IMR-90 (cell line): ENCODE results near the gene ABHD6. TPM values are rescaled to one million over a fixed set of nuclear protein-coding genes. Genes with fewer than 3 reads are reported as not detected.

Source experiments
- ATAC-seq: fragments of 200-7000 bp; cut with Tn5 transposase; 2 replicates; pipeline ENCODE4 v1.9.1; 2020; ENCODE audit warnings: low read depth, mild to moderate bottlenecking, moderate library complexity
- BruUV-seq: library from RNA; stranded (reverse); fragments of 400-500 nt; replicated peaks from 2 replicates; lab custom pipeline; 2021; lab: Mats Ljungman, UMichigan
- CTCF ChIA-PET: fragments of 300-600 bp; formaldehyde crosslinking; extraction: SDS; loops from one replicate; lab custom pipeline; 2021; ENCODE audit warnings: antibody characterized with exemption; lab: Yijun Ruan, JAX
- POLR2A ChIA-PET: fragments of 300-600 bp; sonication (Branson Sonifier 250); formaldehyde crosslinking; loops from one replicate; lab custom pipeline; 2022; ENCODE audit warnings: antibody characterized with exemption; ENCODE audit not compliant: unreplicated experiment; lab: Charles Lee
- DNase-seq: peaks from one replicate; pipeline ENCODE4 v3.0.0; 2013
- H2AFZ ChIP-seq: replicated peaks from 2 replicates; pipeline ENCODE3; 2013; ENCODE audit warnings: low read length, mild to moderate bottlenecking; ENCODE audit not compliant: poor library complexity
- H2AK5ac ChIP-seq: 2 replicates; pipeline ENCODE4 v1.6.1; 2013; ENCODE audit warnings: low read depth, low read length, inconsistent platforms
- H2AK9ac ChIP-seq: replicated peaks from 2 replicates; pipeline ENCODE3; 2013; ENCODE audit warnings: mild to moderate bottlenecking, low read depth, low read length, moderate library complexity; ENCODE audit not compliant: poor library complexity
- H2BK120ac ChIP-seq: 2 replicates; pipeline ENCODE4 v1.6.1; 2013; ENCODE audit warnings: low read depth, low read length, inconsistent platforms
- H2BK15ac ChIP-seq: 3 replicates; pipeline ENCODE4 v1.6.1; 2013; ENCODE audit warnings: low read depth, low read length, inconsistent platforms
- H2BK20ac ChIP-seq: 2 replicates; pipeline ENCODE4 v1.6.1; 2013; ENCODE audit warnings: low read depth, mild to moderate bottlenecking, inconsistent platforms, low read length, moderate library complexity
- H2BK5ac ChIP-seq: 2 replicates; pipeline ENCODE4 v1.6.1; 2013; ENCODE audit warnings: mild to moderate bottlenecking, low read depth, low read length, inconsistent platforms; ENCODE audit not compliant: poor library complexity, severe bottlenecking
- H3K14ac ChIP-seq: replicated peaks from 2 replicates; pipeline ENCODE4 v1.6.1; 2013; ENCODE audit warnings: low read depth, low read length, inconsistent platforms
- H3K18ac ChIP-seq: 2 replicates; pipeline ENCODE4 v1.6.1; 2013; ENCODE audit warnings: low read depth, low read length, control low read depth
- H3K23ac ChIP-seq: 2 replicates; pipeline ENCODE4 v1.6.1; 2013; ENCODE audit warnings: low read depth, low read length, inconsistent platforms
- H3K27ac ChIP-seq: 2 replicates; pipeline ENCODE4 v1.5.1; 2013; ENCODE audit warnings: mild to moderate bottlenecking, control low read depth, low read length; ENCODE audit not compliant: insufficient read depth
- H3K27me3 ChIP-seq: 2 replicates; pipeline ENCODE4 v1.6.1; 2013; ENCODE audit warnings: low read length; ENCODE audit not compliant: control insufficient read depth, insufficient read depth
- H3K36me3 ChIP-seq: 2 replicates; pipeline ENCODE4 v1.6.1; 2013; ENCODE audit warnings: low read length, mixed read lengths; ENCODE audit not compliant: control insufficient read depth, insufficient read depth
- H3K4ac ChIP-seq: 2 replicates; pipeline ENCODE4 v1.6.1; 2013; ENCODE audit warnings: low read depth, low read length, inconsistent platforms
- H3K4me1 ChIP-seq: 2 replicates; pipeline ENCODE4 v1.6.1; 2013; ENCODE audit warnings: low read length, mixed read lengths; ENCODE audit not compliant: control insufficient read depth, insufficient read depth
- H3K4me2 ChIP-seq: 2 replicates; pipeline ENCODE4 v1.6.1; 2013; ENCODE audit warnings: low read depth, mild to moderate bottlenecking, control low read depth, low read length, moderate library complexity
- H3K4me3 ChIP-seq: 2 replicates; pipeline ENCODE4 v1.5.1; 2013; ENCODE audit warnings: low read depth, mild to moderate bottlenecking, control low read depth, low read length, moderate library complexity; ENCODE audit not compliant: insufficient read depth
- H3K56ac ChIP-seq: 2 replicates; pipeline ENCODE4 v1.6.1; 2013; ENCODE audit warnings: low read length, inconsistent platforms; ENCODE audit not compliant: insufficient read depth; ENCODE audit errors: extremely low read depth
- H3K79me1 ChIP-seq, 2 experiments: 2 replicates each; pipeline ENCODE4 v1.6.1; 2013; ENCODE audit warnings: low read length in 2 of 2, inconsistent platforms in 1 of 2, low read depth in 1 of 2
- H3K9ac ChIP-seq: 2 replicates; pipeline ENCODE4 v1.6.1; 2013; ENCODE audit warnings: low read depth, low read length, control low read depth
- H3K9me1 ChIP-seq: 2 replicates; pipeline ENCODE4 v1.6.1; 2013; ENCODE audit warnings: low read length, inconsistent platforms; ENCODE audit not compliant: insufficient read depth
- H3K9me3 ChIP-seq: 2 replicates; pipeline ENCODE4 v1.6.1; 2013; ENCODE audit warnings: low read length; ENCODE audit not compliant: control insufficient read depth, insufficient read depth
- H4K20me1 ChIP-seq: 2 replicates; pipeline ENCODE4 v1.6.1; 2013; ENCODE audit warnings: low read length, inconsistent platforms; ENCODE audit not compliant: insufficient read depth
- H4K5ac ChIP-seq: 2 replicates; pipeline ENCODE4 v1.6.1; 2013; ENCODE audit warnings: mild to moderate bottlenecking, low read depth, low read length, control low read depth
- H4K8ac ChIP-seq, 2 experiments: 2 replicates each; pipeline ENCODE4 v1.6.1; 2013; ENCODE audit warnings: low read depth in 2 of 2, low read length in 2 of 2, control low read depth in 1 of 2, inconsistent platforms in 1 of 2
- H4K91ac ChIP-seq: 2 replicates; pipeline ENCODE4 v1.6.1; 2013; ENCODE audit warnings: low read depth, low read length, inconsistent platforms; ENCODE audit not compliant: insufficient read depth
- BHLHE40 ChIP-seq: fragments of 150-350 bp; IDR thresholded peaks from 2 replicates; pipeline ENCODE4 v1.6.1; 2016; ENCODE audit warnings: mild to moderate bottlenecking, low read depth, low read length
- CHD1 ChIP-seq: IDR thresholded peaks from 2 replicates; pipeline ENCODE4 v1.6.1; 2012; ENCODE audit warnings: low read depth, low read length, improper control_type of control experiment
- MXI1 ChIP-seq: IDR thresholded peaks from 2 replicates; pipeline ENCODE4 v1.6.1; 2012; ENCODE audit warnings: low read depth, mild to moderate bottlenecking, low read length, moderate library complexity, borderline replicate concordance
- NFE2L2 ChIP-seq: fragments of 150-350 bp; IDR thresholded peaks from 2 replicates; pipeline ENCODE4 v1.6.1; 2016; ENCODE audit warnings: low read depth, mild to moderate bottlenecking, low read length
- RAD21 ChIP-seq: IDR thresholded peaks from 2 replicates; pipeline ENCODE4 v1.6.1; 2012; ENCODE audit warnings: low read length, improper control_type of control experiment
- RCOR1 ChIP-seq: IDR thresholded peaks from 2 replicates; pipeline ENCODE4 v1.6.1; 2012; ENCODE audit warnings: mild to moderate bottlenecking, low read length, improper control_type of control experiment; ENCODE audit not compliant: insufficient replicate concordance
- USF2 ChIP-seq: fragments of 150-350 bp; IDR thresholded peaks from 2 replicates; pipeline ENCODE4 v1.6.1; 2017; ENCODE audit warnings: mild to moderate bottlenecking, antibody characterized with exemption, low read length, low read depth
- WGBS, 2 experiments: methylation state at CpG; one replicate each; pipeline versions ENCODE4 v1.1.5 to v1.1.7; 2013; ENCODE audit warnings: missing lambda C conversion rate in 2 of 2; ENCODE audit not compliant: insufficient read length in 1 of 2; ENCODE audit errors: extremely low coverage in 2 of 2; 5-methylcytosine and 5-hydroxymethylcytosine counted together
- dilution Hi-C: fragments of 300-500 bp; cut with HindIII; formaldehyde crosslinking; loops from one replicate; pipeline ENCODE4 v1.14.3; 2018; ENCODE audit warnings: low sequenced_read_pairs; ENCODE audit not compliant: unreplicated experiment
- in situ Hi-C: fragments of 300-500 bp; cut with MboI; formaldehyde crosslinking; loops from 3 replicates; pipeline ENCODE4 v1.14.3; 2019; ENCODE audit warnings: low sequenced_read_pairs, inconsistent platforms, mixed read lengths
- intact Hi-C: fragments of 100-400 bp; cut with micrococcal nuclease; formaldehyde crosslinking; loops from 2 replicates; pipeline ENCODE4 v1.10.0; 2022
- polyA plus RNA-seq, 3 experiments: library from polyadenylated mRNA; depleted of rRNA; stranded (reverse); fragments of >200 nt; gene quantifications; 2 replicates each; pipeline ENCODE4 v1.2.3, GENCODE V29; 2012; ENCODE audit warnings: low replicate concordance in 1 of 3
- total RNA-seq: library from RNA; depleted of rRNA; stranded (reverse); fragments of >200 nt; gene quantifications from 2 replicates; pipeline ENCODE4 v1.2.3, GENCODE V29; 2012
- TF ChIP-seq, protein P1 (sequence below): conservative IDR thresholded peaks from 2 replicates; pipeline ENCODE4 v1.5.1; 2012; ENCODE audit warnings: mild to moderate bottlenecking, low read depth, low read length, improper control_type of control experiment
- TF ChIP-seq, protein P2 (sequence below): fragments of 150-350 bp; IDR thresholded peaks from 2 replicates; pipeline ENCODE4 v1.6.1; 2016; ENCODE audit warnings: low read depth, mild to moderate bottlenecking, low read length, moderate library complexity, borderline replicate concordance

ABHD6 gene
- total and polyA plus RNA-seq, 2 of the 4 experiments (the other 2 are of a cell fraction): 5.0 to 5.6 TPM

GRCh38 chr3:58203541-58203940 lies 34.1 kb upstream of the ABHD6 start:
- H2BK120ac ChIP-seq: no peak overlapping the region
- BruUV-seq: no TSS peak
- in situ Hi-C loops: no loop called here
- H4K8ac ChIP-seq: no peak overlapping the region
- no peak overlapping the region for H2AK9ac ChIP-seq
- H3K27ac ChIP-seq: no peak overlapping the region
- intact Hi-C loops: no loop called here
- H4K5ac ChIP-seq: no peak overlapping the region
- H3K14ac ChIP-seq: no peak overlapping the region
- no peak overlapping the region for H4K91ac ChIP-seq
- H3K9me3 ChIP-seq: peaks cover 2% of the 10 kb centered on the region; the same call in 1 of the 2 replicates
- H2AK5ac ChIP-seq: no peak overlapping the region
- no peak for DNase-seq
- no peak overlapping the region for H3K23ac ChIP-seq
- H3K4me2 ChIP-seq: no peak overlapping the region
- no peak overlapping the region for H3K9ac ChIP-seq
- H3K79me1 ChIP-seq: no peaks in the 10 kb centered on the region
- POLR2A ChIA-PET: no interaction called here
- H2AFZ ChIP-seq: no peak overlapping the region
- H2BK5ac ChIP-seq: no peak overlapping the region
- CTCF ChIA-PET: no interaction called here
- no peak overlapping the region for H3K56ac ChIP-seq
- H3K4ac ChIP-seq: no peak overlapping the region
- no peaks in the 10 kb centered on the region for H3K36me3 ChIP-seq
- peaks cover 3% of the 10 kb centered on the region for H3K4me1 ChIP-seq
- H2BK15ac ChIP-seq: no peak overlapping the region
- H3K9me1 ChIP-seq: no peaks in the 10 kb centered on the region
- no peak overlapping the region for H3K18ac ChIP-seq
- ATAC-seq: no peak
- H4K20me1 ChIP-seq: no peaks in the 10 kb centered on the region
- no peak for TF ChIP-seq CHD1
- TF ChIP-seq RCOR1: no peak
- TF ChIP-seq NFE2L2: no peak
- no peak for TF ChIP-seq USF2
- TF ChIP-seq BHLHE40: no peak
- no peak for TF ChIP-seq RAD21
- TF ChIP-seq, protein P1, sequence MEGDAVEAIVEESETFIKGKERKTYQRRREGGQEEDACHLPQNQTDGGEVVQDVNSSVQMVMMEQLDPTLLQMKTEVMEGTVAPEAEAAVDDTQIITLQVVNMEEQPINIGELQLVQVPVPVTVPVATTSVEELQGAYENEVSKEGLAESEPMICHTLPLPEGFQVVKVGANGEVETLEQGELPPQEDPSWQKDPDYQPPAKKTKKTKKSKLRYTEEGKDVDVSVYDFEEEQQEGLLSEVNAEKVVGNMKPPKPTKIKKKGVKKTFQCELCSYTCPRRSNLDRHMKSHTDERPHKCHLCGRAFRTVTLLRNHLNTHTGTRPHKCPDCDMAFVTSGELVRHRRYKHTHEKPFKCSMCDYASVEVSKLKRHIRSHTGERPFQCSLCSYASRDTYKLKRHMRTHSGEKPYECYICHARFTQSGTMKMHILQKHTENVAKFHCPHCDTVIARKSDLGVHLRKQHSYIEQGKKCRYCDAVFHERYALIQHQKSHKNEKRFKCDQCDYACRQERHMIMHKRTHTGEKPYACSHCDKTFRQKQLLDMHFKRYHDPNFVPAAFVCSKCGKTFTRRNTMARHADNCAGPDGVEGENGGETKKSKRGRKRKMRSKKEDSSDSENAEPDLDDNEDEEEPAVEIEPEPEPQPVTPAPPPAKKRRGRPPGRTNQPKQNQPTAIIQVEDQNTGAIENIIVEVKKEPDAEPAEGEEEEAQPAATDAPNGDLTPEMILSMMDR: no peak
- TF ChIP-seq, protein P2, sequence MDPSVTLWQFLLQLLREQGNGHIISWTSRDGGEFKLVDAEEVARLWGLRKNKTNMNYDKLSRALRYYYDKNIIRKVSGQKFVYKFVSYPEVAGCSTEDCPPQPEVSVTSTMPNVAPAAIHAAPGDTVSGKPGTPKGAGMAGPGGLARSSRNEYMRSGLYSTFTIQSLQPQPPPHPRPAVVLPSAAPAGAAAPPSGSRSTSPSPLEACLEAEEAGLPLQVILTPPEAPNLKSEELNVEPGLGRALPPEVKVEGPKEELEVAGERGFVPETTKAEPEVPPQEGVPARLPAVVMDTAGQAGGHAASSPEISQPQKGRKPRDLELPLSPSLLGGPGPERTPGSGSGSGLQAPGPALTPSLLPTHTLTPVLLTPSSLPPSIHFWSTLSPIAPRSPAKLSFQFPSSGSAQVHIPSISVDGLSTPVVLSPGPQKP: no peak
- no peak for TF ChIP-seq MXI1
- dilution Hi-C loops: no loop called here
- peaks cover 15% of the 10 kb centered on the region for H3K27me3 ChIP-seq
- no peak overlapping the region for H2BK20ac ChIP-seq
- no peak overlapping the region for H3K4me3 ChIP-seq
- 91% methylated on average over 4 of the region's 4 CpGs; no CpG with 5 or more reads in 1 of the 2 experiments for WGBS, 2 experiments
